MM.1S (cell line): ENCODE measurements around the gene ANKRD27.
"Not testable (repeated sequence)": the region's sequence is repeated elsewhere in the genome, so short reads cannot be mapped to it uniquely, and the experiment has no call there.

Source experiments
- DNase-seq: peaks from one replicate; pipeline ENCODE4 v3.0.0-alpha.2; 2015
- H2AFZ ChIP-seq: fragments of 300-600 bp; sonication (generic); 2 replicates; pipeline ENCODE4 v1.6.0; 2016; ENCODE audit warnings: antibody characterized with exemption, low read length
- H3F3A ChIP-seq: fragments of 300-600 bp; sonication (generic); 2 replicates; pipeline ENCODE4 v1.6.1; 2016; ENCODE audit warnings: mild to moderate bottlenecking, antibody characterized with exemption, low read length, moderate library complexity, mixed read lengths; ENCODE audit not compliant: insufficient read depth
- H3K27ac ChIP-seq: fragments of 300-600 bp; sonication (generic); 2 replicates; pipeline ENCODE4 v1.5.1; 2016; ENCODE audit warnings: mild to moderate bottlenecking, low read length
- H3K27me3 ChIP-seq: fragments of 300-600 bp; sonication (generic); replicated peaks from 2 replicates; pipeline ENCODE4 v1.6.0; 2016; ENCODE audit warnings: low read length; ENCODE audit not compliant: insufficient read depth
- H3K36me3 ChIP-seq: fragments of 300-600 bp; sonication (generic); replicated peaks from 2 replicates; pipeline ENCODE4 v1.6.1; 2016; ENCODE audit warnings: mild to moderate bottlenecking, low read length, mixed read lengths; ENCODE audit not compliant: insufficient read depth
- H3K4me1 ChIP-seq: fragments of 300-600 bp; sonication (generic); 2 replicates; pipeline ENCODE4 v1.6.1; 2016; ENCODE audit warnings: low read length, mixed read lengths
- H3K4me2 ChIP-seq: fragments of 300-600 bp; sonication (generic); 2 replicates; pipeline ENCODE4 v1.6.0; 2016; ENCODE audit warnings: low read depth, low read length
- H3K4me3 ChIP-seq: fragments of 300-600 bp; sonication (generic); 2 replicates; pipeline ENCODE4 v1.5.1; 2016; ENCODE audit warnings: low read length, mixed read lengths
- H3K79me2 ChIP-seq: fragments of 300-600 bp; sonication (generic); 2 replicates; pipeline ENCODE4 v1.6.1; 2016; ENCODE audit warnings: mixed run types, low read length, mixed read lengths
- H3K9ac ChIP-seq: fragments of 300-600 bp; sonication (generic); 2 replicates; pipeline ENCODE4 v1.6.1; 2016; ENCODE audit warnings: low read length, mixed read lengths
- H3K9me2 ChIP-seq: fragments of 300-600 bp; sonication (generic); replicated peaks from 2 replicates; pipeline ENCODE4 v1.6.1; 2016; ENCODE audit warnings: mild to moderate bottlenecking, low read length, mixed read lengths; ENCODE audit not compliant: insufficient read depth
- H3K9me3 ChIP-seq: fragments of 300-600 bp; sonication (generic); replicated peaks from 2 replicates; pipeline ENCODE4 v1.6.1; 2016; ENCODE audit warnings: mild to moderate bottlenecking, low read length, mixed read lengths; ENCODE audit not compliant: insufficient read depth
- H4K20me1 ChIP-seq: fragments of 300-600 bp; sonication (generic); 2 replicates; pipeline ENCODE4 v1.6.1; 2016; ENCODE audit warnings: mild to moderate bottlenecking, low read length, moderate library complexity, mixed read lengths; ENCODE audit not compliant: insufficient read depth
- CTCF ChIP-seq: fragments of 300-600 bp; sonication (generic); IDR thresholded peaks from 2 replicates; pipeline ENCODE4 v1.5.1; 2016; ENCODE audit warnings: antibody characterized with exemption, low read length, mixed read lengths
- EZH2 ChIP-seq: fragments of 300-600 bp; sonication (generic); optimal IDR thresholded peaks from 2 replicates; pipeline ENCODE3; 2017; ENCODE audit warnings: low read depth, mild to moderate bottlenecking, antibody characterized with exemption, low read length, mixed read lengths
- EZH2phosphoT487 ChIP-seq: fragments of 300-600 bp; sonication (generic); IDR thresholded peaks from 2 replicates; pipeline ENCODE4 v1.6.1; 2018; ENCODE audit warnings: antibody characterized with exemption, low read length

The ANKRD27 gene

GRCh38 chr19:32719611-32720059 is 44.7 kb upstream of the ANKRD27 start, which contains the start of gene TDRD12:
TDRD12 (plus strand) TSS chr19:32719767; CDS start chr19:32720073, 306 bp downstream.
- Histone ChIP-seq H3K9me3 (no peaks in the 10 kb centered on the region), H3K79me2 (no peaks in the 10 kb centered on the region), H3K27me3 (no peaks in the 10 kb centered on the region), H3F3A (0 out of 2 replicates have a peak, but pooled peaks cover 2% of the 10 kb centered on the region), H3K9ac (no peak within 1 kb of the TSS), H3K36me3 (no peaks in the 10 kb centered on the region), H3K4me1 (no peaks in the 10 kb centered on the region), H2AFZ (no peak within 1 kb of the TSS), H3K9me2 (no peaks in the 10 kb centered on the region), H3K4me2 (no peak within 1 kb of the TSS), H3K27ac (no peak within 1 kb of the TSS), H3K4me3 (no peak within 1 kb of the TSS), H4K20me1 (no peaks in the 10 kb centered on the region)
- no peak for DNase-seq
- TF ChIP-seq CTCF (no peak), EZH2phosphoT487 (no peak), EZH2 (no peak)

GRCh38 chr19:32718286-32718685 is 43.3 kb upstream of the ANKRD27 start:
- no peaks in the 10 kb centered on the region for H3K36me3 ChIP-seq
- no peaks in the 10 kb centered on the region for H3K9me3 ChIP-seq
- H3K4me2 ChIP-seq = no peak overlapping the region

GRCh38 chr19:32717496-32717895 is 42.5 kb upstream of the ANKRD27 start:
- Histone ChIP-seq H3K9me3 (no peaks in the 10 kb centered on the region), H3K27ac (no peak overlapping the region), H3K36me3 (no peaks in the 10 kb centered on the region)

More at GRCh38 chr19:32718286-32718685, 43.3 kb upstream of the ANKRD27 start:
- Histone ChIP-seq H3F3A (0 out of 2 replicates have a peak, but pooled peaks cover 2% of the 10 kb centered on the region), H3K9me2 (no peaks in the 10 kb centered on the region), H3K4me1 (no peaks in the 10 kb centered on the region), H4K20me1 (no peaks in the 10 kb centered on the region), H3K9ac (no peak overlapping the region), H3K79me2 (no peaks in the 10 kb centered on the region), H3K4me3 (no peak overlapping the region), H3K27ac (no peak overlapping the region), H2AFZ (no peak overlapping the region), H3K27me3 (no peaks in the 10 kb centered on the region)
- no peak for DNase-seq
- TF ChIP-seq EZH2phosphoT487 (no peak), EZH2 (no peak)

GRCh38 chr19:32716203-32716602 is 41.2 kb upstream of the ANKRD27 start:
- not testable (repeated sequence) for H3K9ac ChIP-seq, H3K4me1 ChIP-seq, H3K36me3 ChIP-seq

More at GRCh38 chr19:32717496-32717895, 42.5 kb upstream of the ANKRD27 start:
- no peaks in the 10 kb centered on the region for H3K27me3 ChIP-seq
- H4K20me1 ChIP-seq = no peaks in the 10 kb centered on the region
- no peak overlapping the region for H3K9ac ChIP-seq
- no peak for TF ChIP-seq EZH2phosphoT487
- no peak for TF ChIP-seq CTCF
- TF ChIP-seq EZH2 = no peak
- H3K79me2 ChIP-seq = no peaks in the 10 kb centered on the region
- H3K9me2 ChIP-seq = no peaks in the 10 kb centered on the region
- no peaks in the 10 kb centered on the region for H3K4me1 ChIP-seq
- H3K4me2 ChIP-seq = no peak overlapping the region
- no peak overlapping the region for H2AFZ ChIP-seq
- 0 out of 2 replicates have a peak, but pooled peaks cover 2% of the 10 kb centered on the region for H3F3A ChIP-seq
- no peak overlapping the region for H3K4me3 ChIP-seq
- DNase-seq = no peak

More at GRCh38 chr19:32716203-32716602, 41.2 kb upstream of the ANKRD27 start:
- not testable (repeated sequence) for H3K79me2 ChIP-seq, H3K27ac ChIP-seq, H3K27me3 ChIP-seq, H3K9me2 ChIP-seq, H3K4me2 ChIP-seq, H2AFZ ChIP-seq, DNase-seq, H3K4me3 ChIP-seq, H3K9me3 ChIP-seq, H4K20me1 ChIP-seq, H3F3A ChIP-seq
